Chondrocyte (in vitro differentiated cells): ENCODE results near the gene DBH. TPM values are rescaled to one million over a fixed set of nuclear protein-coding genes. Genes with fewer than 3 reads are reported as not detected.

Experiments used
- DNase-seq: peaks from one replicate; pipeline ENCODE4 v3.0.0; 2021; ENCODE audit warnings: mixed read lengths, low spot score
- H3K27ac Mint-ChIP-seq: one replicate; pipeline ENCODE4 v1.8.0; 2021; ENCODE audit warnings: mild to moderate bottlenecking, moderate library complexity, mixed read lengths; ENCODE audit not compliant: unreplicated experiment
- H3K27me3 Mint-ChIP-seq: 2 replicates; pipeline ENCODE4 v1.8.0; 2021; ENCODE audit warnings: low read depth, mixed read lengths
- H3K36me3 Mint-ChIP-seq: 2 replicates; pipeline ENCODE4 v1.8.0; 2021; ENCODE audit warnings: low read depth, mixed read lengths
- H3K4me1 Mint-ChIP-seq: 2 replicates; pipeline ENCODE4 v1.8.0; 2021; ENCODE audit warnings: low read depth, mild to moderate bottlenecking, mixed read lengths
- H3K4me3 Mint-ChIP-seq: one replicate; pipeline ENCODE4 v1.8.0; 2021; ENCODE audit warnings: mild to moderate bottlenecking, moderate library complexity, mixed read lengths; ENCODE audit not compliant: unreplicated experiment
- H3K9me3 Mint-ChIP-seq: 2 replicates; pipeline ENCODE4 v1.8.0; 2021; ENCODE audit warnings: low read depth, mixed read lengths
- CTCF ChIP-seq: fragments of 200-600 bp; sonication (generic); IDR thresholded peaks from 2 replicates; pipeline ENCODE4 v1.5.0; 2021; ENCODE audit warnings: antibody characterized with exemption, mild to moderate bottlenecking, moderate library complexity
- total RNA-seq: library from RNA; stranded (reverse); gene quantifications from 3 replicates; pipeline ENCODE4 v1.2.1, GENCODE V29; 2021

Gene DBH
- total RNA-seq, 1 donor from 2014 or later: not detected

GRCh38 chr9:133687856-133688761 is 51.9 kb downstream of the DBH start:
- peak; percentile 86 for DNase-seq
- no peaks in the 10 kb centered on the region for H3K27me3 Mint-ChIP-seq
- no peaks in the 10 kb centered on the region for H3K36me3 Mint-ChIP-seq
- peaks cover 20% of the 10 kb centered on the region for H3K4me1 Mint-ChIP-seq
- no peak overlapping the region for H3K4me3 Mint-ChIP-seq
- no peaks in the 10 kb centered on the region for H3K9me3 Mint-ChIP-seq
- no peak for TF ChIP-seq CTCF
- H3K27ac Mint-ChIP-seq: no peak overlapping the region

- Mint-ChIP-seq H3K36me3 (no peaks in the 10 kb centered on the region), H3K27me3 (peaks cover 2% of the 10 kb centered on the region), H3K27ac (no peak overlapping the region), H3K9me3 (no peaks in the 10 kb centered on the region), H3K4me3 (no peak overlapping the region), H3K4me1 (peaks cover 11% of the 10 kb centered on the region)
- no peak for TF ChIP-seq CTCF
- DNase-seq: peak; percentile 60
These were observed 53.1 kb downstream of the DBH start for GRCh38 chr9:133689151-133689763.

GRCh38 chr9:133690081-133690561 is 54.0 kb downstream of the DBH start:
- Mint-ChIP-seq H3K27me3 (peaks cover 8% of the 10 kb centered on the region), H3K4me3 (no peak overlapping the region), H3K9me3 (no peaks in the 10 kb centered on the region), H3K27ac (no peak overlapping the region), H3K4me1 (peaks cover 11% of the 10 kb centered on the region), H3K36me3 (peaks cover 2% of the 10 kb centered on the region)
- no peak for TF ChIP-seq CTCF
- peak; percentile 79 for DNase-seq

GRCh38 chr9:133691191-133691590 is 55.0 kb downstream of the DBH start:
- Mint-ChIP-seq H3K4me1 (peaks cover 11% of the 10 kb centered on the region), H3K9me3 (no peaks in the 10 kb centered on the region), H3K4me3 (no peak overlapping the region), H3K27ac (no peak overlapping the region), H3K36me3 (peaks cover 2% of the 10 kb centered on the region), H3K27me3 (peaks cover 13% of the 10 kb centered on the region)
- no peak for TF ChIP-seq CTCF
- peak; percentile 60 for DNase-seq

GRCh38 chr9:133691626-133692363 is 55.6 kb downstream of the DBH start:
- Mint-ChIP-seq H3K36me3 (peaks cover 2% of the 10 kb centered on the region), H3K27me3 (peaks cover 19% of the 10 kb centered on the region), H3K9me3 (no peaks in the 10 kb centered on the region), H3K27ac (no peak overlapping the region), H3K4me3 (no peak overlapping the region), H3K4me1 (peaks cover 11% of the 10 kb centered on the region)
- TF ChIP-seq CTCF: no peak
- DNase-seq: peak; percentile 64
